Measurements from ENCODE around the gene SPARCL1.

- TF ChIP-seq ZBTB49 (CRISPR knock-in tag; IDR thresholded peaks at IDR 0.05; ENCODE audit: borderline replicate concordance) (no peak), CTCF (CRISPR knock-in tag; IDR thresholded peaks at IDR 0.05) (no peak)
These were observed 100.2 kb downstream of the SPARCL1 start for GRCh38 chr4:87428979-87429378.
